NCI-H1930 (cell line): ENCODE data around the gene EDC3.
"Not testable (repeated sequence)": the region's sequence is repeated elsewhere in the genome, so short reads cannot be mapped to it uniquely, and the experiment has no call there.

Experiments used
- DNase-seq, 2 experiments: peaks; one replicate each; lab custom pipeline; 2025; lab: John Stamatoyannopoulos, UW

The EDC3 gene

GRCh38 chr15:74710319-74711094 is 14.7 kb upstream of the EDC3 start:
- DNase-seq = no peak

- DNase-seq = no peak
Observed at GRCh38 chr15:74709892-74710291, 14.1 kb upstream of the EDC3 start.

DNA sequence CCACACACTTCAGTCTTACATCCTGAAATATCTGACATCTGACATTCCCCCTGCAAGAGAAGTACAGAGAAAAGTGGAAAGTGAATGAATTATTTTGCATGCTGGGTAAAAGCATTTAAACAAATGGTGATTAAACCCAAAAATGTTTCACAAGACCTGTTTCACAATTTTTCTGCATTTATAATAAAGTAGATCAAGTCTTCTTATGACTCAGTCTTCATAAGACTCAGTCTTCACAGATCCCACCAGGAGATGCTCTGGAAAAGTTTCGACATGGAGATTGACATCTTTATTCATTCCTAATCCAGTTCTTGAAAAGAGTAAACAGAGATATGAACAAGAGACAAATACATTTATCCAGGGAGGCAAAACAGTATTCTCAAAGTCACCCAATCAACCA is 13.2 kb upstream of the EDC3 start:
- no peak for DNase-seq

- DNase-seq = no peak
Observed at GRCh38 chr15:74696808-74697207, 984 bp upstream of the EDC3 start.

DNA sequence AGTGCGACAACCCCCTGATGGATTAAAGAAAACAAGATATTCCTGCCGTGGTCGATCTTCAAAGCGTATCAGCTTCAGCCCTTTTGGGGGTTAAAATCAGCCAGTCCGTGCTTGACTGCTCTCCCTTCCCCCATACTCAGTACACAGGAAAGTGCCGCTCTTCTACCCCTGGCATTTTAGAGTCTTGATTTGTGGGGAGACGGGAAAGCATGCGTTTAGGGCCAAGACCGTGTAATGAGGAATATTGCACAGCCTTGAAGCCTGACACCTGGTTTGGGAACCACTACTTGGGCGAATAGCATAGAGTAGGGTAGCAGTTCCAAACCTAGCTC is 540 bp upstream of the EDC3 start:
- DNase-seq = no peak

- DNase-seq = no peak
Observed at GRCh38 chr15:74692327-74692726, 3.5 kb downstream of the EDC3 start.

- DNase-seq = no peak
Observed at GRCh38 chr15:74683758-74684157, 12.1 kb downstream of the EDC3 start.

DNA sequence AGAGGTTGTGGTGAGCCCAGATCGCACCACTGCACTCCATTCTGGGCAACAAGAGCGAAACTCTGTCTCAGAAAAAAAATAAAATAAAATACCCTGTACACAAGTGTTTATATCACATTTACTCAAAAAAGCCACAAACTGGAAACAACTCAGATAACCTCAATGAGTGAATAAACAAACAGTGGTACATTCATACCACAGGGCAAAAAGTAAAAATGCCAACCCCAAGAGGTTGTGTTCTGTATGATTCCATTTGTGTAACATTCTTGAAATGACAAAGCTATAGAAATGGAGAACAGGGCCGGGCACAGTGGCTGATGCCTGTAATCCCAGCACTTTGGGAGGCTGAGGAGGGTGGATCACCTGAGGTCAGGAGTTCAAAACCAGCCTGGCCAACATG is 12.9 kb downstream of the EDC3 start:
- no peak for DNase-seq

GRCh38 chr15:74680456-74680855 is 15.4 kb downstream of the EDC3 start:
- no peak for DNase-seq

GRCh38 chr15:74676801-74677200 is 19.0 kb downstream of the EDC3 start:
- no peak for DNase-seq

DNA sequence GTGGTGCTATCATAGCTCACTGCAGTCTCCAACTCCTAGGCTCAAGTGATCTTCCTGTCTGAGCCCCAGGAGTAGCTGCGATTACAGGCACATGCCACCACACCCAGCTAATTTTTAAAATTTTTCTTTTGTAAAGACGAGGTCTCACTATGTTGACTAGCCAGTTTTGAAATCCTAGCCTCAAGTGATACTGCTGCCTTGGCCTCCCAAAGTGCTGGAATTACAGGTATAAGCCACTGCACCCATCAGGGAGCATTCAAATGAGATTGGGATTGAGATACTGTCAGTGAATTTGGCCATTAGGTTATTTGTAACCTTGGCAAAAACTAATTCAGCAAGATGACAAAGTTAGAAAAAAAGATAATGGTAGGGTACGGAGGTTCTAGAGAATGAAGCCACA is 21.7 kb downstream of the EDC3 start:
- no peak for DNase-seq

GRCh38 chr15:74669627-74670026 is 26.2 kb downstream of the EDC3 start:
- no peak for DNase-seq

GRCh38 chr15:74667975-74668374 is 27.8 kb downstream of the EDC3 start:
- DNase-seq = no peak

DNA sequence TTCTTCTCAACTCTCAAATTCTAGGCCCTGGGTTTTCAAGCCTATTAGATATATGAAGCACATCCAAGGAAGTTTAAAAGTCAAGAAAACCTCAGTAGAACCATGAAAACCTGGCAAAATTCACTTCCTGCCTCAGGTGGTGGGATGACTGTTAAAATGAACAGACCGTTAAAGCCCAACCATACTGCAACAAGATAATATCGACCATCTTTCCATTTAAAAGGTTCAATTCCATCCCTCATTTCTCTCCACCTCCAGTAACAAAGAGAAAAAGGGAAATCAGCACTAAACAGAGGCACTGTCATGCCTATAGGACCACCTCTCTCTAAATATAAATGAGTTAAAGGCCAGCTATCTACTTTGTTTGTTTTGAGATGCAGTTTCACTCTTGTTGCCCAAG is 31.2 kb downstream of the EDC3 start:
- DNase-seq = no peak

DNA sequence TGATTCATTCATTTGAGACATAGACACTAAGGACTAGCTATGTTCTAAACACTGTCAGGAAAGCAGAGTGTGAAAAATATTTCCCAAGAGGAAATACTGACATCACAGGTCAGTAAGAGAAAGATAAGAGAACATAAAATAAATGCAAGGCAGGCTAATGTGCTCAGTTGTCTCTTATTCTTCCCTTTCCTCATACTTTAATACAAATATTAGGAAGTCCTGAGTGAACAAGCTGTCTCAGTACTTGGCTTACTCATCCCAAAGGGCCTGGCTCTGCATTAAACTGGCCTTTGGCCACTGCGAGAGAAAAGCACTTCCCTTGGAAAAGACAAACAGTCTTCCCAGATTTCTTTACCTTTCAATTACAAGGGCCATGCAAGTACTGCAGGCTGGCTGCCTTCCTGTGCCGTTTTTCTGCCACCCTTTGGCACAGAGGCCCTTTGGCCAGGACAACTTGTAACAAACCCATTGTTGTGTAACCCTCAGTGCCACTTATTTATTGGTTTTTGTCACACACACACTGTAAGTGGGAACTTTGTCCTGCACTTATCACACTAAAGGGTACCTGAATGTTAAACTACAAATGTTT is 31.7 kb downstream of the EDC3 start:
- DNase-seq = no peak

- no peak for DNase-seq
Observed at GRCh38 chr15:74663303-74664027, 32.4 kb downstream of the EDC3 start.

DNA sequence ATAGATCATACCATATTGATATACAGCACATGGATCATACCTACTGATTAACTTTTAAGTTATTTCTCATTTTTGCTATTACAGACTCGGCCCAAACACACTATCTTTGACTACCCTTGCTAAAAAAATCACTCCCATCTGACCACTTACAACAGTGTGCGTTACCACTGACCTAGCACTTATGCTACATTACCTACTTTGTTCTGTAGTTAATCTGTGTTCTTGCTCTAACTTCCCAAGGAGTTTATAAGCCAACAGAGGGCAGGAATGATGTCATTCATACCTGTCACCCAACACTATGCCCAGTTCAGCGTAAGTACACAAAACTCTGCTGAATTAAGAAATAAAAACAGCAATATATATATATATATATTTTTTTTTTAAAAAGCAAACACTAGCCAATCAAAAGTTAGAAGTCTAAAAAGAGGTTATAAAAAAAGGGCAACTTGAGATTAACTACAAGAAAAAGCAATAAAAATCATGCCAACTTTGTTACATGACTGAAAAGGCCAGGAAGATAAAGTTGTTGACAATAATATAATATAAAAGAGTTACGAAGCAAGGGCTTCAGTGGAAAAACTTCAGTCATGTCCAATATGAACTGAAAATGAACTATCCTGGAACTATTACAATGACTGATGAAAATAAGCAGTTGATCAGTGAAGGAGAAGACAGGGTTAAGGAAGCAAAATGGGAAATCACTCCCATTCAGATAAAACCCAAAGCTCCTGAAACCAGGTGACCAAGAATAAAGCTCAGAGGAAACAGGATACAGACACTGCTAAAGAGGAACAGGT is 33.6 kb downstream of the EDC3 start:
- no peak for DNase-seq

DNA sequence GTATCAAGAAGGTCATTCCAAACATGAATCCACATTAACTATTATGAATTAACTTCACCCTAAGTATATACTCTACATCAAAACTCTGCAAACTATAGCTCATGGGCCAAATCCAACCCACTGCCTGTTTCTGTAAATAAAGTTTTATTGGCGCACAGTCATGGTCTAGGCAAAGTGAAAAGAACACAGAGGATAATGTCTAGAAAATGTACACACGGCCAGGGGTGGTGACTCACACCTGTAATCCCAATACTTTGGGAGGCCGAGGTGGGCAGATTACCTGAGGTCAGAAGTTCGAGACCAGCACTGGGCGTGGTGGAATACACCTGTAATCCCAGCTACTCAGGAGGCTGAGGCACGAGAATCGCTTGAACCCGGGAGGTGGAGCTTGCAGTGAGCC is 34.5 kb downstream of the EDC3 start:
- not testable (repeated sequence) for DNase-seq

GRCh38 chr15:74657846-74658245 is 38.0 kb downstream of the EDC3 start:
- no peak for DNase-seq

GRCh38 chr15:74656935-74657535 is 38.8 kb downstream of the EDC3 start:
- DNase-seq = no peak

DNA sequence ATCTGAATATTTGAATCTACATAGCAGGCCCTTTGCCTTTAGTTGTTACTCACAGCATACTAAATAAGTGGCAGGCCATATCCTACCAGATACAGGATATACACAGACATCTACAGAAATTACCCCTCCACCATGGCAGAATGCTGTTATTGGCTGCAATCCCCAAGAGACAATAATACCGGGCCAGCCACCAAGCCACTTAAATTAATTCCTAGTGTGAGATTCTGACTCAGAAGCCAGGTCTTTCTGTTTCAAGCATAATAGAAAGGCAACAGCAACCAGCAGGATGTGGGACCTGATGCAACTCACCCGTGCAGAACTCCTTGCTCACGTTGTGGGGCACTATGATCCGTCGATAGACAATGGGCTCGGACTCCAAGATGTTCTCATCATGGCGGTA is 40.4 kb downstream of the EDC3 start:
- no peak for DNase-seq

DNA sequence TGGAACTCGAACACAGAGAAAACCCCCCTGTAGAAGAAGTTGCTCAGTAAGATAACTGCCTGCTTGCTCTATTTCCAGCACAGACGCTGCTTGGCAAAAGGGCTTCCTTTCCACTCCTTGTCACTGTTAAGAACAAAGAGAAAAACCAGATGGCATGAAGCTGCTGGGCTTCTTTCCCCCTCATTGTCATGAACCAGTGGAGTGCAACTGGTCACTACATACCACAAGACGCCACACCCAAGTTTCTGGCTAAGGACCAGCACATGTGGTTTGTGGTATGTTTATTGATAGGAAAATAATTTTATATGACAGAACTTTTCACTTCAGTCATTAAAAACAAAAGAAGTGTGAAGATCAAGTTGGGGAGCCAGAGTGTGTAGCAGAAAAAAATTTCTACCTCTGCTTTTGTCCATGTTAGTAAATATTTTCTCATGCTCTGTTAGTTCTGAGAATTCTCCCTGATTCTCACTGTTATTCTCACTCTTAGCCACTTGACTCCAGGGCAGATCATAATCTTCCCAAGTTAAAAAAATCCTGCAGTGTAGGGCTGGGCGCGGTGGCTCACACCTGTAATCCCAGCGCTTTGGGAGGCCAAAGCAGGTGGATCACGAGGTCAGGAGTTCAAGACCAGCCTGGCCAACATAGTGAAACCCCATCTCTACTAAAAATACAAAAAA is 42.3 kb downstream of the EDC3 start:
- no peak for DNase-seq
